Activated T-helper 2 cell treated with anti-CD3 and anti-CD28 coated beads, Interferon-gamma antibody, Interleukin-2, Interleukin-4, amounts not matched to agents 10 μg/mL and 5 μg/mL and 100 μg/mL, durations not matched to agents 14 hours and 24 hours and 36 hours (primary cell): Measurements from ENCODE around the gene TBRG4. TPM values are rescaled to one million over a fixed set of nuclear protein-coding genes. Genes with fewer than 3 reads are reported as not detected.
A peak's percentile ranks its signal among the peaks of the same experiment; 100 is the strongest.

Source experiments
- DNase-seq: peaks from one replicate; pipeline ENCODE4 v3.0.0; 2021; ENCODE audit warnings: low spot score
- H3K27ac Mint-ChIP-seq: one replicate; pipeline ENCODE4 v1.8.0; 2021; ENCODE audit warnings: mixed read lengths
- H3K27me3 Mint-ChIP-seq: one replicate; pipeline ENCODE4 v1.8.0; 2021; ENCODE audit warnings: low read depth, mixed read lengths
- H3K36me3 Mint-ChIP-seq: one replicate; pipeline ENCODE4 v1.8.0; 2021; ENCODE audit warnings: low read depth, mixed read lengths
- H3K4me1 Mint-ChIP-seq: one replicate; pipeline ENCODE4 v1.8.0; 2021; ENCODE audit warnings: low read depth, mixed read lengths
- H3K4me3 Mint-ChIP-seq: one replicate; pipeline ENCODE4 v1.8.0; 2021; ENCODE audit warnings: low read depth, mild to moderate bottlenecking, moderate library complexity, mixed read lengths
- H3K9me3 Mint-ChIP-seq: one replicate; pipeline ENCODE4 v1.8.0; 2021; ENCODE audit warnings: mixed read lengths
- intact Hi-C: fragments of 100-400 bp; cut with micrococcal nuclease; formaldehyde crosslinking; loops from one replicate; pipeline ENCODE4 v1.15.1; 2023
- total RNA-seq: library from RNA; stranded (reverse); gene quantifications from 2 replicates; pipeline ENCODE4 v1.2.3, GENCODE V29; 2022

Gene TBRG4
- total RNA-seq, 1 donor from 2014 or later = 180 TPM

GRCh38 chr7:45088146-45088701 lies 23.3 kb downstream of the TBRG4 start:
- DNase-seq = no peak
- H3K9me3 Mint-ChIP-seq = no peaks in the 10 kb centered on the region
- H3K4me3 Mint-ChIP-seq = no peak overlapping the region
- H3K4me1 Mint-ChIP-seq = peaks cover 9% of the 10 kb centered on the region
- intact Hi-C loops = no loop called here
- peaks cover 22% of the 10 kb centered on the region for H3K27me3 Mint-ChIP-seq
- H3K36me3 Mint-ChIP-seq = no peaks in the 10 kb centered on the region
- H3K27ac Mint-ChIP-seq = no peak overlapping the region

- H3K27ac Mint-ChIP-seq = no peak overlapping the region
- H3K4me3 Mint-ChIP-seq = no peak overlapping the region
- intact Hi-C loops = no loop called here
Measured at GRCh38 chr7:45087301-45088145, 24.0 kb downstream of the TBRG4 start.

GRCh38 chr7:45086331-45087065 lies 25.0 kb downstream of the TBRG4 start:
- Mint-ChIP-seq H3K27ac (no peak overlapping the region), H3K9me3 (no peaks in the 10 kb centered on the region), H3K36me3 (no peaks in the 10 kb centered on the region), H3K4me1 (peaks cover 7% of the 10 kb centered on the region), H3K27me3 (peaks cover 13% of the 10 kb centered on the region), H3K4me3 (no peak overlapping the region)
- DNase-seq = no peak
- intact Hi-C loops = no loop called here

More at GRCh38 chr7:45087301-45088145, 24.0 kb downstream of the TBRG4 start:
- DNase-seq = no peak
- Mint-ChIP-seq H3K27me3 (peaks cover 18% of the 10 kb centered on the region), H3K36me3 (no peaks in the 10 kb centered on the region), H3K4me1 (peaks cover 8% of the 10 kb centered on the region), H3K9me3 (no peaks in the 10 kb centered on the region)

- no peak overlapping the region for H3K27ac Mint-ChIP-seq
- H3K4me3 Mint-ChIP-seq = no peak overlapping the region
- peaks cover 7% of the 10 kb centered on the region for H3K4me1 Mint-ChIP-seq
- intact Hi-C loops = no loop called here
- no peaks in the 10 kb centered on the region for H3K36me3 Mint-ChIP-seq
- H3K27me3 Mint-ChIP-seq = peaks cover 13% of the 10 kb centered on the region
- H3K9me3 Mint-ChIP-seq = no peaks in the 10 kb centered on the region
- DNase-seq = no peak
Measured at GRCh38 chr7:45085619-45086200, 25.8 kb downstream of the TBRG4 start.

- Mint-ChIP-seq H3K9me3 (no peaks in the 10 kb centered on the region), H3K36me3 (no peaks in the 10 kb centered on the region), H3K4me3 (no peak overlapping the region), H3K4me1 (peaks cover 7% of the 10 kb centered on the region), H3K27ac (no peak overlapping the region), H3K27me3 (peaks cover 12% of the 10 kb centered on the region)
- DNase-seq = no peak
- intact Hi-C loops = no loop called here
Measured at GRCh38 chr7:45084901-45085618, 26.4 kb downstream of the TBRG4 start.

GRCh38 chr7:45084336-45084735 lies 27.2 kb downstream of the TBRG4 start:
- H3K27me3 Mint-ChIP-seq = peaks cover 5% of the 10 kb centered on the region
- H3K9me3 Mint-ChIP-seq = no peaks in the 10 kb centered on the region
- intact Hi-C loops = no loop called here
- no peak overlapping the region for H3K4me3 Mint-ChIP-seq
- H3K36me3 Mint-ChIP-seq = no peaks in the 10 kb centered on the region
- no peak overlapping the region for H3K27ac Mint-ChIP-seq
- no peak for DNase-seq
- H3K4me1 Mint-ChIP-seq = peaks cover under 1% of the 10 kb centered on the region

GRCh38 chr7:45082831-45083331 lies 28.6 kb downstream of the TBRG4 start:
- Mint-ChIP-seq H3K9me3 (no peaks in the 10 kb centered on the region), H3K4me1 (no peaks in the 10 kb centered on the region), H3K27me3 (peaks cover 2% of the 10 kb centered on the region), H3K27ac (no peak overlapping the region), H3K36me3 (no peaks in the 10 kb centered on the region), H3K4me3 (no peak overlapping the region)
- DNase-seq = no peak
- intact Hi-C loops = no loop called here

GRCh38 chr7:45082031-45082830 lies 29.3 kb downstream of the TBRG4 start:
- intact Hi-C loops = no loop called here
- H3K4me1 Mint-ChIP-seq = no peaks in the 10 kb centered on the region
- no peak for DNase-seq
- no peak overlapping the region for H3K27ac Mint-ChIP-seq
- H3K36me3 Mint-ChIP-seq = no peaks in the 10 kb centered on the region
- H3K4me3 Mint-ChIP-seq = no peak overlapping the region
- no peaks in the 10 kb centered on the region for H3K9me3 Mint-ChIP-seq
- peaks cover 2% of the 10 kb centered on the region for H3K27me3 Mint-ChIP-seq

GRCh38 chr7:45081670-45081974 lies 29.9 kb downstream of the TBRG4 start:
- Mint-ChIP-seq H3K36me3 (no peaks in the 10 kb centered on the region), H3K27ac (no peak overlapping the region), H3K9me3 (no peaks in the 10 kb centered on the region), H3K4me3 (no peak overlapping the region), H3K27me3 (no peaks in the 10 kb centered on the region), H3K4me1 (no peaks in the 10 kb centered on the region)
- no peak for DNase-seq
- intact Hi-C loops = no loop called here

- H3K4me3 Mint-ChIP-seq = no peak overlapping the region
- intact Hi-C loops = no loop called here
- H3K36me3 Mint-ChIP-seq = peaks cover 3% of the 10 kb centered on the region
- DNase-seq = no peak
- no peaks in the 10 kb centered on the region for H3K4me1 Mint-ChIP-seq
- no peaks in the 10 kb centered on the region for H3K27me3 Mint-ChIP-seq
- no peak overlapping the region for H3K27ac Mint-ChIP-seq
- no peaks in the 10 kb centered on the region for H3K9me3 Mint-ChIP-seq
Measured at GRCh38 chr7:45080958-45081669, 30.4 kb downstream of the TBRG4 start.

- no peaks in the 10 kb centered on the region for H3K4me1 Mint-ChIP-seq
- no peak for DNase-seq
- H3K27me3 Mint-ChIP-seq = no peaks in the 10 kb centered on the region
- H3K36me3 Mint-ChIP-seq = peaks cover 6% of the 10 kb centered on the region
- H3K9me3 Mint-ChIP-seq = no peaks in the 10 kb centered on the region
- intact Hi-C loops = no loop called here
- peak overlapping the region; percentile 12 for H3K27ac Mint-ChIP-seq
- H3K4me3 Mint-ChIP-seq = no peak overlapping the region
Measured at GRCh38 chr7:45080265-45080957, 31.1 kb downstream of the TBRG4 start.
